SH-SY5Y (cell line): ENCODE results near the gene TLCD3B.

Experiments used
- GATA2 ChIP-seq: IDR thresholded peaks from 2 replicates; pipeline ENCODE4 v1.6.1; 2011; ENCODE audit warnings: mild to moderate bottlenecking, low read depth, low read length
- GATA3 ChIP-seq: IDR thresholded peaks from 2 replicates; pipeline ENCODE4 v1.6.1; 2011; ENCODE audit warnings: low read depth, mild to moderate bottlenecking, low read length, moderate library complexity

TLCD3B gene

GRCh38 chr16:29983420-29984136 is 47.5 kb downstream of the TLCD3B start:
- TF ChIP-seq GATA2 = no peak
- no peak for TF ChIP-seq GATA3

- TF ChIP-seq GATA2 (no peak), GATA3 (no peak)
Observed at GRCh38 chr16:29982560-29983419, 48.3 kb downstream of the TLCD3B start.

- TF ChIP-seq GATA2 = no peak
- TF ChIP-seq GATA3 = no peak
Observed at GRCh38 chr16:29978564-29979270, 52.4 kb downstream of the TLCD3B start.

- TF ChIP-seq GATA3 (no peak), GATA2 (no peak)
Observed at GRCh38 chr16:29978081-29978480, 53.0 kb downstream of the TLCD3B start.

GRCh38 chr16:29977063-29977825 is 53.8 kb downstream of the TLCD3B start:
- TF ChIP-seq GATA2 (no peak), GATA3 (no peak)

- TF ChIP-seq GATA2 (no peak), GATA3 (no peak)
Observed at GRCh38 chr16:29975811-29976511, 55.1 kb downstream of the TLCD3B start.

- TF ChIP-seq GATA2 (no peak), GATA3 (no peak)
Observed at GRCh38 chr16:29975134-29975538, 55.9 kb downstream of the TLCD3B start.
